AG08395 (cell line): ENCODE measurements around the gene RBMS1.
"Not testable (repeated sequence)": the region's sequence is repeated elsewhere in the genome, so short reads cannot be mapped to it uniquely, and the experiment has no call there.

ENCODE experiments used
- DNase-seq: peaks from one replicate; pipeline ENCODE4 v3.0.0; 2012; ENCODE audit warnings: mixed read lengths, low spot score

Gene RBMS1

GRCh38 chr2:160501370-160501769 lies 7.8 kb upstream of the RBMS1 start:
- DNase-seq, result no peak

GRCh38 chr2:160499865-160500264 lies 6.3 kb upstream of the RBMS1 start:
- DNase-seq, result no peak

- DNase-seq, result no peak
Measured at GRCh38 chr2:160498137-160498536, 4.5 kb upstream of the RBMS1 start.

- no peak for DNase-seq
Measured at GRCh38 chr2:160494201-160494644, 616 bp upstream of the RBMS1 start.

- peak; percentile 72 for DNase-seq
Measured at GRCh38 chr2:160492401-160493226, 993 bp downstream of the RBMS1 start.

GRCh38 chr2:160491911-160492371 lies 1.7 kb downstream of the RBMS1 start:
- peak; percentile 50 for DNase-seq

- DNase-seq, result no peak
Measured at GRCh38 chr2:160490733-160491685, 2.6 kb downstream of the RBMS1 start.

- DNase-seq, result no peak
Measured at GRCh38 chr2:160489111-160489510, 4.5 kb downstream of the RBMS1 start.

- DNase-seq, result not testable (repeated sequence)
Measured at GRCh38 chr2:160488289-160488688, 5.3 kb downstream of the RBMS1 start.

GRCh38 chr2:160486341-160486740 lies 7.3 kb downstream of the RBMS1 start:
- DNase-seq, result no peak

- DNase-seq, result no peak
Measured at GRCh38 chr2:160484859-160485520, 8.6 kb downstream of the RBMS1 start.

GRCh38 chr2:160482673-160483072 lies 10.9 kb downstream of the RBMS1 start:
- DNase-seq, result no peak

- DNase-seq, result no peak
Measured at GRCh38 chr2:160479269-160479668, 14.3 kb downstream of the RBMS1 start.

- no peak for DNase-seq
Measured at GRCh38 chr2:160478660-160479059, 14.9 kb downstream of the RBMS1 start.

- DNase-seq, result no peak
Measured at GRCh38 chr2:160477032-160477431, 16.6 kb downstream of the RBMS1 start.

- DNase-seq, result no peak
Measured at GRCh38 chr2:160474891-160475787, 18.5 kb downstream of the RBMS1 start.

GRCh38 chr2:160474319-160474645 lies 19.3 kb downstream of the RBMS1 start:
- DNase-seq, result no peak

GRCh38 chr2:160473468-160474318 lies 19.9 kb downstream of the RBMS1 start:
- DNase-seq, result no peak

- DNase-seq, result no peak
Measured at GRCh38 chr2:160472839-160473251, 20.8 kb downstream of the RBMS1 start.

GRCh38 chr2:160471950-160472349 lies 21.7 kb downstream of the RBMS1 start:
- no peak for DNase-seq
